ENCODE measurements around the gene NTRK2. TPM values are rescaled to one million over a fixed set of nuclear protein-coding genes. Genes with fewer than 3 reads are reported as not detected.

Gene NTRK2
- total RNA-seq, 1 donor from 2014 or later = 0.98 TPM

GRCh38 chr9:84772511-84772910 lies 103.0 kb downstream of the NTRK2 start:
- Histone ChIP-seq H3K27ac (no peak overlapping the region), H3K9me3 (no peaks in the 10 kb centered on the region), H3K27me3 (no peaks in the 10 kb centered on the region), H3K4me1 (no peaks in the 10 kb centered on the region), H3K36me3 (no peaks in the 10 kb centered on the region), H3K4me3 (no peak overlapping the region)
- intact Hi-C loops (cut with DNase I) = no loop called here
- no peak for TF ChIP-seq CTCF (IDR thresholded peaks at IDR 0.05)
- ATAC-seq (no peak), DNase-seq (no peak)

GRCh38 chr9:84773022-84773421 lies 103.5 kb downstream of the NTRK2 start:
- no peak for TF ChIP-seq CTCF (IDR thresholded peaks at IDR 0.05)
- ATAC-seq (no peak), DNase-seq (no peak)
- H3K4me3 ChIP-seq = no peak overlapping the region
- no peaks in the 10 kb centered on the region for H3K27me3 ChIP-seq
- H3K36me3 ChIP-seq = no peaks in the 10 kb centered on the region
- H3K27ac ChIP-seq = no peak overlapping the region
- H3K4me1 ChIP-seq = no peaks in the 10 kb centered on the region
- H3K9me3 ChIP-seq = no peaks in the 10 kb centered on the region
- intact Hi-C loops (cut with DNase I) = no loop called here

- H3K4me1 ChIP-seq = no peaks in the 10 kb centered on the region
- no peak overlapping the region for H3K27ac ChIP-seq
- intact Hi-C loops (cut with DNase I) = no loop called here
- no peak for ATAC-seq
- H3K36me3 ChIP-seq = no peaks in the 10 kb centered on the region
- H3K4me3 ChIP-seq = no peak overlapping the region
- no peak for DNase-seq
- TF ChIP-seq CTCF (IDR thresholded peaks at IDR 0.05) = no peak
- H3K9me3 ChIP-seq = no peaks in the 10 kb centered on the region
- no peaks in the 10 kb centered on the region for H3K27me3 ChIP-seq
These were observed 105.6 kb downstream of the NTRK2 start for GRCh38 chr9:84775056-84775643.

- H3K27me3 ChIP-seq = no peaks in the 10 kb centered on the region
- intact Hi-C loops (cut with DNase I) = no loop called here
- no peaks in the 10 kb centered on the region for H3K36me3 ChIP-seq
- ATAC-seq (no peak), DNase-seq (no peak)
- H3K27ac ChIP-seq = no peak overlapping the region
- H3K4me1 ChIP-seq = no peaks in the 10 kb centered on the region
- no peak for TF ChIP-seq CTCF (IDR thresholded peaks at IDR 0.05)
- no peak overlapping the region for H3K4me3 ChIP-seq
- H3K9me3 ChIP-seq = no peaks in the 10 kb centered on the region
These were observed 109.0 kb downstream of the NTRK2 start for GRCh38 chr9:84778570-84778969.

GRCh38 chr9:84779883-84780282 lies 110.4 kb downstream of the NTRK2 start:
- H3K4me1 ChIP-seq = no peaks in the 10 kb centered on the region
- intact Hi-C loops (cut with DNase I) = no loop called here
- H3K36me3 ChIP-seq = no peaks in the 10 kb centered on the region
- H3K4me3 ChIP-seq = no peak overlapping the region
- no peak for TF ChIP-seq CTCF (IDR thresholded peaks at IDR 0.05)
- no peaks in the 10 kb centered on the region for H3K27me3 ChIP-seq
- no peak overlapping the region for H3K27ac ChIP-seq
- H3K9me3 ChIP-seq = no peaks in the 10 kb centered on the region
- ATAC-seq = no peak
- DNase-seq = no peak

GRCh38 chr9:84780385-84780784 lies 110.9 kb downstream of the NTRK2 start:
- Histone ChIP-seq H3K27ac (no peak overlapping the region), H3K4me3 (no peak overlapping the region), H3K36me3 (no peaks in the 10 kb centered on the region), H3K9me3 (no peaks in the 10 kb centered on the region), H3K27me3 (no peaks in the 10 kb centered on the region), H3K4me1 (no peaks in the 10 kb centered on the region)
- no peak for DNase-seq
- no peak for TF ChIP-seq CTCF (IDR thresholded peaks at IDR 0.05)
- intact Hi-C loops (cut with DNase I) = no loop called here
- ATAC-seq = no peak
